Measurements from ENCODE around the gene DNAH7.

Gene DNAH7

GRCh38 chr2:196104066-196104465 lies 35.4 kb upstream of the DNAH7 start:
- DNase-seq (ENCODE audit: insufficient read length, low spot score) = no peak
- TF ChIP-seq CTCF (IDR thresholded peaks at IDR 0.05; ENCODE audit: insufficient read depth, missing control alignments) = no peak
- no peak for FAIRE-seq

GRCh38 chr2:196103626-196104025 lies 35.0 kb upstream of the DNAH7 start:
- TF ChIP-seq CTCF (IDR thresholded peaks at IDR 0.05; ENCODE audit: insufficient read depth, missing control alignments) = no peak
- no peak for FAIRE-seq
- DNase-seq (ENCODE audit: insufficient read length, low spot score) = no peak

GRCh38 chr2:196101325-196101991 lies 32.8 kb upstream of the DNAH7 start:
- no peak for FAIRE-seq
- DNase-seq (ENCODE audit: insufficient read length, low spot score) = no peak
- TF ChIP-seq CTCF (IDR thresholded peaks at IDR 0.05; ENCODE audit: insufficient read depth, missing control alignments) = no peak

GRCh38 chr2:196099916-196100315 lies 31.3 kb upstream of the DNAH7 start:
- DNase-seq (ENCODE audit: insufficient read length, low spot score) (no peak), FAIRE-seq (no peak)
- no peak for TF ChIP-seq CTCF (IDR thresholded peaks at IDR 0.05; ENCODE audit: insufficient read depth, missing control alignments)

- no peak for FAIRE-seq
- no peak for TF ChIP-seq CTCF (IDR thresholded peaks at IDR 0.05; ENCODE audit: insufficient read depth, missing control alignments)
Observed at GRCh38 chr2:196097864-196098660, 29.4 kb upstream of the DNAH7 start.

GRCh38 chr2:196096982-196097745 lies 28.5 kb upstream of the DNAH7 start:
- DNase-seq (ENCODE audit: insufficient read length, low spot score) (no peak), FAIRE-seq (no peak)
- no peak for TF ChIP-seq CTCF (IDR thresholded peaks at IDR 0.05; ENCODE audit: insufficient read depth, missing control alignments)

More at GRCh38 chr2:196097864-196098660, 29.4 kb upstream of the DNAH7 start:
- DNase-seq (ENCODE audit: insufficient read length, low spot score) = no peak
